Measurements from ENCODE around the gene TANGO2.

Gene TANGO2

DNA sequence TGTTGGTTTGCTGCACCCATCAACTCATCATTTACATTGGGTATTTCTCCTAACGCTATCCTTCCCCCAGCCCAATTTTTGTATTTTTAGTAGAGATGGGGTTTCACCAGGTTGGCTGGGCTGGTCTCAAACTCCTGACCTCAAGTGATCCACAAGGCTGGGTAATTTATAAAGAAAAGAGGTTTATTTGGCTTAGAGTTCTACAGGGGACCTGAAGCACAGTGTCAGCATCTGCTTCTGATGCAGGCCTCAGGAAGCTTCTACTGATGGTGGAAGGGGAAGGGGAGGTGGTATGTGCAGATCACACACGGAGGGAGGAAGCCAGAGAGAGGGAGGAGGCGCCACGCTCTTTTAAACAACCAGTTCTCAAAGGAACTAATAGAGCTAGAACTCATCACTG lies 25.8 kb downstream of the TANGO2 start:
- ATAC-seq: no peak

DNA sequence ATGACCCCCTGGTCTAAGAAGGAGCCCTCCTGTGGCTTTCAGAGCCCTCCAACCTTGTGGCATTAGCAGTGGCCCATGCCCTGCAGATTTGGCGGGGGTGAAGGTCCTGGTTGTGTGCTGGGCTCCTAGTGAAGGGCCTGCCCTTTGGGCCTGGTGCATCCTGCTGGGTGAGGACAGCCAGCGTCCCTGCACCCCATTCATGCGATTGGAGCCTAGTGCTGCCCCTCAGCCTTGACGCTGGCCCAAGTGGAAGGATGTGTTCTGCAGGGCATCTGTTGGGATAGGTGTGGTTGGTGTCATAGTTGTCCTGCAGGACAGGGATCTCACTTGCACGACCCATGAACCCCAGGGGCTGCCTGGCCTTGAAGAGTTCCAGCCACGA lies 31.0 kb downstream of the TANGO2 start:
- ATAC-seq: no peak

DNA sequence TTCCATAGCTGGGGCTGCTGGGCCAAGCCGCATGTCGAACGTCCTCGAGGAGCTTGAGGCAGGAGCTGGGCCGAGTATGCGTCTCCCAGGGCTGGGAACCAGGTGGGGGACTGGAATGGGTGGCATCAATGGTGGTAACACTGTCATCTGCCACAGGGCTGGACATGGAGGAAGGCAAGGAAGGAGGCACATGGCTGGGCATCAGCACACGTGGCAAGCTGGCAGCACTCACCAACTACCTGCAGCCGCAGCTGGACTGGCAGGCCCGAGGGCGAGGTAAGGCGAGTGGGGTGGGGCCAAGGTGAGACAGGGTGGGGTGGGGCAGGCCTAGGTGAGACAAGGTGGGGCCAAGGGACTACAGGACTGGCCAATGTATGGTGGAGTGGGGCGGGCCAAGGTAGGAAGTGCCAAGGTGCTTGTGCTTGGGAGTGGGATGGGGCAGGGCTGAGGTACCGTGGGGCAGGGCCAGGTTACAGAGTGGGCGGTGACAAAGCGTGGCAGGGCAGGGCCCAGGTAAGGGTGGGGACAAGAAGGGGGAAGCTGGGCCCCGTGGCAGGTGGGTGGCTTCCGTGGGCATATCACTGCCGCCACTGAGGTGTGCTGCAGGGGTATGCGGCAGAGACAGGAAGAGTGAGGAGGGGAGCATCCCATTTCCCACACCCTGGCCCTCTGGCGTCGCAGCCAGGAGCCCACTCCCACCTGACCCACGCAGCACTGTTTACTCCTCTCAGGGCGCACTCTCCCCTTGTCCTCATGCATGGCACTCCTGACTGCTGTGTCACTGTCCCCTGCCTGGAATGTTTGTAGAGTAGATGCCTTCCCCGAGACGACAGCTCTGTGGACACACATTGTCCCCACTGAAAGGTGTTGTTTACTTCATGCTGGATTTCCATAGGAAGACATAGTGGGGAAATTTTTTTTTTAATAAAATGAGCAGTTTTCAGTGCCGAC lies 31.7 kb downstream of the TANGO2 start:
- no peak for ATAC-seq

DNA sequence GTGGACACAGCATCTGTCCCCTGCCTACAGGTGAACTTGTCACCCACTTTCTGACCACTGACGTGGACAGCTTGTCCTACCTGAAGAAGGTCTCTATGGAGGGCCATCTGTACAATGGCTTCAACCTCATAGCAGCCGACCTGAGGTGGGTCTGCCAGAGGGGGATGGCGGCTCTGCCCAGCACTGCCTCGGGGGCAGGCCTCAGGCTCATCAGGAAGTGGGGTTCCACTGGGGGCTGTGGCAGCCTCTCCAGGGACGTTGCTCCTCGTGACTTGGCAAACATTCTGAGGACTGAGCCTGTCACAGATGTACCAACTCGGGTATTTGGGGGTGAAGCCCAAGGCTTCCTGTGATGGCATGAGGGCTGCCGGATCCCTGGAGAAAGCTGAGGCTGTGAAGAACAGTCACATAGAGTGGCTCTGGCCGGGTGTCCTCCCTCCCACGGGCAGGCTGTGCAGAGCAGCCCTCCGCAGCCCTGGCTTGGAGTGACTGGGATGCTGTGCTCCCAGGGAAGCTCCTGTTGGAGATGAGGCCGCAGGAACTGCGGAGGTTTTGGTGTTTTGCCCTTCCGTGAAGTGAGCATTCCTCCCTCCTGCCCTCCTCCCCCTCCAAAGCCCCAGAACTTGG lies 32.6 kb downstream of the TANGO2 start:
- ATAC-seq: no peak

DNA sequence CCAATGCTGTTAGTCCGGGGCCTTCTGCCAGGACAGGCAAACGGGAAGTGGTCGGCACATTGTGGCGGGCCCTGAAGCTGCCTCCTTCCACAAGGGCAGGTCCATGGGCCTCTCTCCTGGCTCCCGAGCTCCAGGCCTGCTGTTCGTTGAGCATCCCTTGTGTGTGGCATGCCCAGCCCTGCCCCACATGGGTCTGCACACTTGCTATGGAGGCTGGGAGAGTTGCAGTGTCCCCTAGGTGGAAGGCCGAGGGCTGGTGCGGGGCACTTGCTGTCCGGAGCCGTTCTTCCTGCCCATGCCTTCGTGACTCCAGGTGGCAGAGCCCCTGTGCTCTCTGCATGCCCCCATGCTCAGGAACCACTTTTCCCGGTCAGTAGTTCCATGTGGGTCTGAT lies 33.1 kb downstream of the TANGO2 start:
- no peak for ATAC-seq

DNA sequence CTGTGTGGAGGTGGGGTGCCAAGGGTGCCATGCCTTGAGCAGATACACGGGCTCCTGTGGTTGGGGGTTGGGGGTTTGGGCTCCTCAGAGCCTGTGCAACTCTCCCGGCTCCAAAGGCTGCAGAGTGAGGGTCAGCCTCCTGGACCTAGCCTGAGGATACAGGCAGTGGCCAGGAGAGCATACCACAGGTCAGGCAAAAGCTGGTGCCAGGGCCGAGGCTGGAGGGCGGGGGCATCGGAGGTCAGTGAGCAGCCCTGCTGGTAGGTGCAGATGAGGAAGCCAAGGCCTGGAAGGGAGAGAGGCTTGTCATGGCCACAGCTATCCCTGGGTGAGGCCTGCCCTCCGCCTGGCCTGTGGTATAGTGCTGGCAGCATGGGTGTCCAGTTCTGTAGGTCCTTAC lies 33.6 kb downstream of the TANGO2 start:
- no peak for ATAC-seq

DNA sequence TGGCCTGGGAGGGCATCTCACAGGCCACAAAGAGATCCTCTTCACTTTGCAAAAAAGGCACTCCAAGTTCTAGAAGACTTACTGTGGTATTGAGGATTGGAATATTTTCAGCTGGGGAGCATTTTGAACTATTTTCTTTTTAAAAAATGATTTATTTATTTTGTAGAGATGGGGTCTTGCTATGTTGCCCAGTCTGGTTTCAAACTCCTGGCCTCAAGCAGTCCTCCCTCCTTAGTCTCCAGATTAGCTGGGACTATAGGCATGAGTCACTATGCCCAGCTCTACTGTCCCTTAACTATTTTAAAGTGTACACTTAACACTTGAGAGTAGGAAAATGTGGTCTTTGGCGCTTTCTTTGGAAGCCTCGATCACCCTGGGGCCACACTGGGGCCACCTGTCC lies 34.2 kb downstream of the TANGO2 start:
- ATAC-seq: no peak

DNA sequence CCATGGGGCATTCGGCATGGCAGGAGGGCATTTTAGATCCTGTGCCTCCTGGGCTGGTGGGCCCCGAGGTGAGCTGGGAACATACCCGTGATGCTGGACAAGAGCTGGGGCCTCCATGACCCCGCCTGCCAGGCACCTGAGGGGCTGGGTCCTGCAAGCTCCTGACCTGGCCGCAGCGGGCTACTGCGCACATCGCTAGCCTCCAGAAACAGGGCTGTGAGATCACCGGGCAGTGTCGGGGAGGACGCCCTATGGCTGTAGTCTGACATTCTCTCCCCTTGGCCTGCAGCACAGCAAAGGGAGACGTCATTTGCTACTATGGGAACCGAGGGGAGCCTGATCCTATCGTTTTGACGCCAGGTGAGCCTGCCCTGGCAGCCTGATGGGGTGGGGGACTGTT lies 34.7 kb downstream of the TANGO2 start:
- no peak for ATAC-seq

DNA sequence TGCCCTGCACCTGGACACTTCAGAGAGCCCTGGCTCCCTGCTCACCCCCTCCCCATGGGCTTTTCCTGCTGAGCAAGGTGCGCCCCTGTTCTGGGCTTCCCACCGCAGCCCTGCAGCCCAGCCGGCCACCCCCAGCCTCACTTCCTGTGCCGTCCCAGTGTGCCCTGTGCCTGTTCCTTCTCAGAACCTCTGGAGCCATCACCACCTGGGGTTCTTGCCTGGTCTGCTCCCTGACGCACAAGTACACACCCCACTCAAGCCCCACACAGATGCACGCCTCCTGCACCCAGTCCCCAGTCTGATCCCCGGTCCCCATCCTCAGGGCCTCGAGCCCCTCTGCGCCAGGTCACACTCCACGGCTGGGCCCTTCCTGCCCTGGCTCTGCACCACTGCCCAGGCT lies 35.3 kb downstream of the TANGO2 start:
- ATAC-seq: no peak

DNA sequence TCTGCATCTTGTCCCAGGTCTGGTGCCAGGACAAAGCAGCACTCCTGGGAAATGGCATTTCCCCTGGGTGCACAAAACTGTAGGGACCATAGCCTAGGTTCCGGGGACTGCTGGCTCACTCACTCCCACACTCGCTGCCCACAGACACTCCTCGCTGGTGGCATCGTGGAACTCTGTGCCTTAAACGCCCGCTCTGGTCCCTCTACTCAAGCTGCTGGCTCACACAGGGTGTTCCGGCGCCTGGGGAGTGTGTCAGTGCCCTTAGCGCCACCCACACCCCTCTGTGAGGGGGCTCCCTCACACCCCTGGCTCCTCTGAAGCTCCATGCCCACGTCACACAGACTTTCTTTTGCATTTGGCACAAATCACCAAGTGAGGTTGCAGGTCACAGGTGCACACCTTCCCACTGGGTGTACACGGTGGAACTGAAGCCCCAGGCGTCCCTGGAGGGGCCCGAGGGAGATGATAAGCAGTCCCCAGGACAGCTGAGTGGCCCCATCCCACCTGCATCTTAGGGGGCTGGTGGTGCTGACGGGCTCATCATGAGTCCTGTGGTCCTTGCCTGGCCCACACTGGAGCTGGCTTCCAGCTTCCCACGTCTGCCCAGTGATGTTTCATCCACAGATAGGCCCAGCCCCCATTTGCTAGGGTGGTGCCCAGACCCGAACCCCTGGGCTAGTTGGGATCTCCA lies 35.9 kb downstream of the TANGO2 start:
- no peak for ATAC-seq

DNA sequence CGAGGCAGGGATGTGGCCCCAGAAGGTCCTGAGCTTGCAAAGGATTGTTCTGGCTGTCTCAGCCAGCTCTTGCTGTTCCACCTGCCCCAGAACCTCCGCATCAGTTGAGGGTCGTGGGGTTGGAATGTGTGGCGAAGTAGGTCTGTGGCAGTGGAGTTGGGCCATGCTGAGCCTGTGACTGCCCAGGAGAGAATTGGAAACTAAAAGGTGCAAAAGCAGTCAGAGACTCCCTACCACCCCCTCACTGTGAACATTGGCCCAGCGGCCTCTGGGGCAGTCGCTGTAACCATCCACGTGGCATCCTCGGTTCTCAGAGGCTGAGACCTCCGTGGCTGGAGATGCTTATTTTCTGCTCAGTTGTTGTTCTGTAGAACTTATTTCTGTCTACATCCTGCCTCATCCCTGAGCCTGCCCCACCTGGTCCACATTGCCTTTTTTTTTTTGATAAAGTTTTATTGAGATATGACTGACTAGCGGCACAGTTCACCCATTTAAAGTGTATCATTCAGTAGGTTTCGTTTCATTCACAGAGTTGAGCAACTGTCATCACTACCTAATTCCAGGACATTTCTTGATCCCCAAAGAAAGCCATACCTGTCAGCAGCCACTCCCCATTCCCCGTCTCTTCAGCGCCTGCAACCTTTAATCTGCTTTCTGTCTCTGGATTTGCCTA lies 36.8 kb downstream of the TANGO2 start:
- ATAC-seq: no peak

DNA sequence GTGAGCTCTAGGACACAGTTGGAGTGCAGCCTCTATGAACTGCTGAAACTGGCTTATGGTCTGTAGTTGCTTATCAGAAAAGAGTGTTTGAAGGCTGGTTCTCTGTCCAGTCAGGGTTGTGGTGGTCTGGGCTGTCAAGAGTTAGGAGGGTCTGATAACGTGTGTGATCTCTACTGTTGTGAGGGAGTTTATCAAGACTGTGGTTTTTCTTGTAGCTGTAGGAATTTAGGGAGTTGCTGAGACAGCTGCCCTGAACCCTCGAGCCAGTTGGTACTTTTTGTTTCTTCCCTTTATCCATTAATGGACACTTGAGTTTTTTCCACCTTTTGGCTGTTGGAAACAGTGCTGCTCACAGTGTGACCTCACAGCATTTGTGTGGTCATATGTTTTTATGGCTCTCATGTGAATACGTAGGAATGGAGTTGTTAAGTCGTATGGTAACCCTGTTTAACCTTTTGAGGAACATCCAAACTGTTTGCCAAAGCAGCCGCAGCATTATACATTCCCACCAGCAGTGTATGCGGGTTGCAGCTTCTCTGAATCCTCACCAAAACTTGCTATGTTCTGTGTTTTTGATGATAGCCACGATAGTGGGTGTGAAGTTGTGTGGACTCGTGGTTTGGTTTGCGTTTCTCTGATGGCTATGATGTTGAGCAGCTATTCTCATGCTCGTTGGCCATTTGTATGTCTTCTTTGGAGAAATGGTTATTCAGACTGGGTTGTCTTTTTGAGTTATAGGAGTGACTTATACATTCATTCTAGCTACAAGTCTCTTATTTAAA lies 38.3 kb downstream of the TANGO2 start:
- no peak for ATAC-seq

DNA sequence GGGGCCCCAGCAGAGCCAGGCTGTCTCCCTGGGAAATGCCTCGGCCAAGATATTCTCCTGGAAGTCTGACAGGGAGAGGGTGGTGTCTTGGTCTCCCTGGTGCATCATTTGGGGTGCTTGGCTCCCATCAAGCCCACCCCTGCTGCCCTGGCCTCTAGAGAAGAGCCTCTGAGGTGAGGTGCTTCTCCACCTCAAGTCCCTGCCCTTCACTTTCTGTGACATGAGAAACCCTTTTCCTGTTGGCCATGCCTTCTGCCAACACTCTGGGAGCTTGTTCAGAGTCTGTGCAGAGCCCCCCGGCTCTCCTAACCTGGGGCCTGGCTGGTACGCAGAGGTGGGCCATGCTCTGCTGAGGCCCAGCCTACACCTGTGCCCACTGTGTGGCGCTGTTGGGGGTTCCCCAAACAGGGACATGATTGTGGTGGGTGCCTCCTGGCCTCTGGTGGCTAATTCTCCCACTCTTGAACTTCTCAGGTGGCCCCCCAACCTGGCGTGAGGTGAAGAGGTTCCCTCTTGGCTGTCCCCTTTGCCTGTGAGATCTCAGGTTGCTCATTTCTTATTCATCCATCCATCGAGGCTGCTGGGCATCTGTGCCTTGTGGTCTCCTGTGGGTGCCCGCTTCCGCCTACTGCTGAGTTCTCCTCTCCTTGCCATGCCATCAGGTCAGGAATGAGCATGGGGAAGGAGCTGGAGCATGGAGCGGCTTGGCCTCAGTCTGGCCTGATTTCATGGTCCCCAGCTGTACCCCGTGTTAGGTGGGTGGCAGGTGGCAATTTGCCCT lies 40.0 kb downstream of the TANGO2 start:
- no peak for ATAC-seq

DNA sequence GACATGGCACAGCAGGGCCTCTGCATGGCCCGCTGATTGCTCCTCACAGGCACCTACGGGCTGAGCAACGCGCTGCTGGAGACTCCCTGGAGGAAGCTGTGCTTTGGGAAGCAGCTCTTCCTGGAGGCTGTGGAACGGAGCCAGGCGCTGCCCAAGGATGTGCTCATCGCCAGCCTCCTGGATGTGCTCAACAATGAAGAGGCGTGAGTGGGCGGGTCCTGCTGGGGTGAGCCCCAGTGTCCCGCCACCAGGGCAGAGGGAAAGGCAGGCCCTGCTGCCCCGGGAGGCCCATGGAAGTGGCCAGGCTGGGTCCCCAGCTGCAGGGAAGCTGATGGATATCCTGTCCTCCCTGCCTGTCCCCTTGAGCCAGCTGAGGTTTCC lies 40.6 kb downstream of the TANGO2 start:
- no peak for ATAC-seq

DNA sequence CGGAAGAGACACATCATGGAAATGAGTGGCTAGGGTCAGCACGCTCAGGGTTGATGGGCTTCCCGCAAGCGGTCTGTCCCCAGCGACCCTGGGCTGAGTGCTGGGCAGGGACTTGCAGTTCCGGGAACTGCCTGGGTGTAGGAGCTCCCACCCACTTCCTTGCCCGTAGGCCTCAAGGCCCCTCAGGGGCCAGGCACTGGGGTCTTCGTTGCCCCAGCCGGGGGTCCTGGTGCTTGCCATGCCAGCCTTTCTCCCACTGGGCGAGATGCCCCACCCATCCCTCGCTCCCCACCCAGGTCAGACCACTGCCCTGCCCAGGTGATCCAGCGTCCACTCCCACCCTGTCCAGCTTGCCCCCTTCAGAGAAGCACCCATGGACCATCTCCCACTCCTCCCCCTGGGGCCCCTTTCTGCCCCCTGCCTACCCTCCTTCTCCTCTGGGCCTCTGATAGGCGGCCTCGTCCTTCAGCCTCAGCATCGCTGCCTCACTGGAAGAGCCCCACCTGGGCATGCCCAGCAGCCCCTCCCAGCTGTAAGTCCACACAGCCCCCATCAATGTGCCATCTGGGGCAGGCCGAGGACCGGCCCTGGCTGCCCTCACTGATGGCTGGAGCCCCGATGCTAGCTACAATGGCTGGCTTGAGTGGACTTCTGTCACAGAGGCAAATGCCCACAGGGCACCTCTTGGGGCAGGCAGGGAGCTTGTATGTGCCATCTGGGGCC lies 41.3 kb downstream of the TANGO2 start:
- no peak for ATAC-seq

DNA sequence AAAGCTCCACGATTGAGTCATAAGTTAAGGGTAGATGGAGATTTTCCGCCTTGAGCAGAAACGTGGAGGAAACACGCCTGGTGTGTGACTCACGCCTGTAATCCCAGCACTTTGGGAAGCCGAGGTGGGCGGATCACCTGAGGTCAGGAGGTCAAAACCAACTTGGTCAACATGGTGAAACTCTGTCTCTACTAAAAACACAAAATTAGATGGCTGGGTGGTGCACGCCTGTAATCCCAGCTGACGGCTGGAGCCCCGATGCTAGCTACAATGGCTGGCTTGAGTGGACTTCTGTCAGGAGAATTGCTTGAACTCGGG lies 41.8 kb downstream of the TANGO2 start:
- ATAC-seq: no peak

DNA sequence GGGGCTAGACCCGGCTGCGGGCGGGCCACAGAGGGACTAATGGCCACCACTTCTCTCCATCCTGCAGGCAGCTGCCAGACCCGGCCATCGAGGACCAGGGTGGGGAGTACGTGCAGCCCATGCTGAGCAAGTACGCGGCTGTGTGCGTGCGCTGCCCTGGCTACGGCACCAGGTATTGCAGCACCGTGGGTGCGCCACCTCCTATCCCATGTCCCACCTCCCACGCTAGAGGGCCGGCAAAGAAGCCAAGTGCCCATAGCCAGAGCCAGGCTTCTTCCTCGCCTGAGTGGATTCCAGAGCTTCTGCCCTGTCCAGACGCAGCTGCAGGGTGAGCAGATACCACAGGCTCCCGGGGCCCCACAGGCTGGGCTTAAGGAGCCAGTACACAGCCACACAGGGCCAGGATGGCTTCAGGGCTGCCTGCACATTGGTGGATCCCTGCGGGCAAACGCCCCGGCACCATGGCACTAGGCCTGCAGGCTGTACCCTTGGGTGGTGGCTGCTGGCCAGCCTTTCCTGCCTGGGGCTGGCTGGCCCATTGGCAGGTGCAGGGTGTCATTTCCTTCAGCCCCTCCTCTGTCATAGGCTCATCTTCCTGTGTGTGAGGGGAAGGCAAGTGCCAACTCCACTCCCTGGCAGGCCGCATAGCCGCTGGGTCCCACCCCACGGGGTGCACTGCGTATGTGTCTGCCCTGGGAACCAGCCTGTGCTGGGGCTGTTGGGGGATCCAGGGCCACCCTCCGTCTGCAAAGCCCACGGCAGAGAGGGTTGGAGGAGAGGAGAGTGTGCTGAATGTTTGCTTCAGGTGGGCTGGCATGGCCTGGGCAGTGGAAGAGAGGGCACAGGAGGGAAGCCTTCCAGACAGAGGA lies 42.6 kb downstream of the TANGO2 start:
- ATAC-seq: no peak

DNA sequence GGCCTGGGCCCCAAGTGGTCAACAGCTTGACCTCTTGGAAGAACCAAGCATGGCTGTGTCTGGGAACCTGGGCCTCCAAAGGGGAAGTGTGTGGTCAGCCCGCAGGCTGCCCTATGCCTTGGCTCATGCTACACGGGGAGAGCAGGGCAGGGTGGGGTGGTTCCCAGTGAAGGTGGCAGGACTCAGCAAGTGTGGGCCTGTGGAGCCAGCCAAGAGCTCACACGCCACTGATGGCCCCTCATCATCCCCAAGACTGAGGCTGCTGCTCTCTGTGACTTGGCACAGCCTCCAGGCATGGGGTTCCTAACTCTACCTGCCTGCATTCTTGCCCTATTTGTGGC lies 43.2 kb downstream of the TANGO2 start:
- ATAC-seq: no peak

DNA sequence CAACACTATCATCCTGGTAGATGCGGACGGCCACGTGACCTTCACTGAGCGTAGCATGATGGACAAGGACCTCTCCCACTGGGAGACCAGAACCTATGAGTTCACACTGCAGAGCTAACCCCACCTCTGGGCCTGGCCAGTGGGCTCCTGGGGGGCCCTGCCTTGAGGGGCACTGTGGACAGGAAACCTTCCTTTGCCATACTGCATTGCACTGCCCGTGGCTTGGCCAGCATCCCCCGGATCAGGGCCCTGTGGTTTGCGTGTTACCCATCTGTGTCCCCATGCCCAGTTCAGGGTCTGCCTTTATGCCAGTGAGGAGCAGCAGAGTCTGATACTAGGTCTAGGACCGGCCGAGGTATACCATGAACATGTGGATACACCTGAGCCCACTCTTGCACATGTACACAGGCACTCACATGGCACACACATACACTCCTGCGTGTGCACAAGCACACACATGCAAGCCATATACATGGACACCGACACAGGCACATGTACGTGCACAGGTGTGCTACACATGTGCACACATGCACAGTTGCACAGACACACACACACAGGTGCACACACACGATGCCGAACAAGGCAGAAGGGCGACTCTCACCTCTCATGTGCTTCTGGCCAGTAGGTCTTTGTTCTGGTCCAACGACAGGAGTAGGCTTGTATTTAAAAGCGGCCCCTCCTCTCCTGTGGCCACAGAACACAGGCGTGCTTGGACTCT lies 43.8 kb downstream of the TANGO2 start:
- no peak for ATAC-seq

Data from activated CD4-positive, CD25-positive, alpha-beta regulatory T cell treated with anti-CD3 and anti-CD28 coated beads, Interleukin-2, amount 50 U/mL, for 24 hours (primary cell).